ENCODE measurements around the gene FCN1.
A peak's percentile ranks its signal among the peaks of the same experiment; 100 is the strongest.

The FCN1 gene

DNA sequence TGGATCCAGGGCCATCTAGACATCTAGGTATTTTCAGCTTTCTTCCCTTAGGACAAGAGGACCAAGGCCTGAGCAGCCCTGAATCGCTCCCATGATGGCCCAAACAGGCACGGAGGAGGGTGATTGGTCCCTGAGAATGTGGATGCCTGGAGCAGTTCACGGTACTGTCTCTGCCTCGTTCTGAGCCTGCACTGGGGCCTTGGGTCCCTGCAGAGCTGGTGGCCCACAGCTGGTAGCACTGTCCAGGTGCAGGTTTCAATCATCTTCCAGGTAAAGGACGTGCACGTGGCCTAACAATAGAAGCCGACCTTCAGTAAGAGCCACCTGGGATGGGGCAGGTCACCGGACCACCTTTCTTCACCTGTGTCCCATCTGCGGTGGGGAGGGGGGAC lies 19.4 kb upstream of the FCN1 start:
- Histone ChIP-seq H2BK12ac (ENCODE audit: low read length) (no peak overlapping the region), H3K14ac (ENCODE audit: low read length) (no peak overlapping the region), H2BK5ac (ENCODE audit: low read length) (no peak overlapping the region), H3K4me1 (ENCODE audit: control insufficient read depth in 2 of 2, insufficient read depth in 1 of 2, low read depth in 1 of 2, low read length in 2 of 2) (peaks cover 0 to 31% of the 10 kb centered on the region in 2 donors), H3K4me3 (ENCODE audit: low read length in 2 of 2) (no peak overlapping the region), H3K4ac (ENCODE audit: low read length) (no peak overlapping the region), H3K4me2 (ENCODE audit: insufficient read depth, low read length, poor library complexity, severe bottlenecking) (no peak overlapping the region), H2BK120ac (ENCODE audit: low read depth, low read length) (no peak overlapping the region), H2AFZ (ENCODE audit: low read length) (no peak overlapping the region), H3K27me3 (ENCODE audit: control insufficient read depth in 3 of 3, insufficient read depth in 3 of 3, low read depth in 1 of 3, low read length in 3 of 3) (peaks cover 0 to 51% (median 3%) of the 10 kb centered on the region in 3 experiments), H2AK5ac (ENCODE audit: low read depth, low read length) (peak overlapping the region; percentile 4), H3K9me3 (replicated peaks in 1 of 2; ENCODE audit: control insufficient read depth in 2 of 2, insufficient read depth in 1 of 2, low read depth in 1 of 2, low read length in 2 of 2) (no peaks in the 10 kb centered on the region), H3K27ac (replicated peaks; ENCODE audit: low read length) (no peak overlapping the region), H2BK15ac (ENCODE audit: low read length) (no peak overlapping the region), H3K36me3 (replicated peaks in 1 of 2; ENCODE audit: control insufficient read depth in 2 of 2, insufficient read depth in 2 of 2, low read length in 2 of 2) (no peaks in the 10 kb centered on the region), H3K18ac (ENCODE audit: low read length) (peak overlapping the region; percentile 32), H3K23ac (ENCODE audit: low read depth, low read length, poor library complexity) (no peak overlapping the region), H3K9ac (ENCODE audit: low read depth, low read length, poor library complexity) (no peak overlapping the region), H4K8ac (ENCODE audit: low read depth, low read length) (no peak overlapping the region), H3K79me1 (ENCODE audit: low read depth, low read length) (no peaks in the 10 kb centered on the region), H4K91ac (ENCODE audit: low read depth, low read length, poor library complexity) (no peak overlapping the region)
- WGBS, 2 donors (ENCODE audit: extremely low coverage in 2 of 2, insufficient read length in 2 of 2, insufficient replicate concordance in 1 of 2), result no CpG with 5 or more reads among the region's 9 CpGs
- no peak for DNase-seq (ENCODE audit: low spot score)

DNA sequence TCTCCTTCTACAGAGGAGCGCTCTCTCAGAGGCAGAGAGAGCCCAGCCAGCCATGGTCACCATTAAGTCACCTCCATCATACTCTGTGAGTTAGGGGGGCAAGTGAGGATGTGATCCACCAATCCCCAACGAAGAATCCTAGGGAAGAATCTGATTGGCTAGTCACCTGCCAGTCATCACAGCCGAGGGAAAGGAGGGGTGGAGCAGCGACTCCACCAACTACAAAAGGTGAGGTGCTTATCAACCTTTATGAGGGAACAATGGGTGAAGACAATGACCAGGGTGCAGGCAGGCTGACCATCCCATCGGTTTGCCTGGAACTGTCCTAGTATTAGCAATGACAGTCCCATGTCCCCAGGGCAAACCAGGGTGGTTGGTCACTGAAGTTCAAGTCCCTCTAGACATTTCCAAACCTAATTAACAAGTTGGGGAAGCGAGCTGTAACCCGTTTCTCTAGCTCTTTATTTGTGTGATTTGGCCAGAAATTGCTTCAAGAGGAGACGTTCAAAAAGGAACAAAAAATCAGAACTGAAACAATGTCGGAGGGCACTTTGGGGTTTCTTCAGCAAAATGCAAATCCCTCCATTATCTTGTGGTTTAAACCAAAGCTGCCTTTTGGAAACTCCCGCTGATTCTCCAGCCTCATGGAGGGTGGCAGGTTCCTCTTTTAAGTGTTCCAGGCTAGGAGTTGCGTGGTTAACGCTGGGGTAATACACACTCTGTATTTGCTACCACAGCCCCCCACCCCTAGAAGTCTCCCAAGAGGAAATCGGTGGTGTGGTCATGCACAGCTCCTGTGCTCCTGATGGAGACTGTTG lies 18.8 kb upstream of the FCN1 start:
- Histone ChIP-seq H3K4me2 (ENCODE audit: insufficient read depth, low read length, poor library complexity, severe bottlenecking) (no peak overlapping the region), H2BK5ac (ENCODE audit: low read length) (no peak overlapping the region), H3K36me3 (replicated peaks in 1 of 2; ENCODE audit: control insufficient read depth in 2 of 2, insufficient read depth in 2 of 2, low read length in 2 of 2) (no peaks in the 10 kb centered on the region), H3K18ac (ENCODE audit: low read length) (peak overlapping the region; percentile 60), H3K4ac (ENCODE audit: low read length) (no peak overlapping the region), H3K27ac (replicated peaks; ENCODE audit: low read length) (no peak overlapping the region), H2AK5ac (ENCODE audit: low read depth, low read length) (no peak overlapping the region), H3K14ac (ENCODE audit: low read length) (no peak overlapping the region), H4K8ac (ENCODE audit: low read depth, low read length) (no peak overlapping the region), H3K23ac (ENCODE audit: low read depth, low read length, poor library complexity) (no peak overlapping the region), H3K4me1 (ENCODE audit: control insufficient read depth in 2 of 2, insufficient read depth in 1 of 2, low read depth in 1 of 2, low read length in 2 of 2) (peaks cover 0 to 28% of the 10 kb centered on the region in 2 donors), H4K91ac (ENCODE audit: low read depth, low read length, poor library complexity) (no peak overlapping the region), H3K4me3 (ENCODE audit: low read length in 2 of 2) (peak overlapping the region in 1 of 2 donors; percentile 36), H2AFZ (ENCODE audit: low read length) (no peak overlapping the region), H3K79me1 (ENCODE audit: low read depth, low read length) (no peaks in the 10 kb centered on the region), H2BK12ac (ENCODE audit: low read length) (peak overlapping the region; percentile 59), H2BK120ac (ENCODE audit: low read depth, low read length) (no peak overlapping the region), H3K27me3 (ENCODE audit: control insufficient read depth in 3 of 3, insufficient read depth in 3 of 3, low read depth in 1 of 3, low read length in 3 of 3) (peaks cover 0 to 51% (median 3%) of the 10 kb centered on the region in 3 experiments), H3K9me3 (replicated peaks in 1 of 2; ENCODE audit: control insufficient read depth in 2 of 2, insufficient read depth in 1 of 2, low read depth in 1 of 2, low read length in 2 of 2) (no peaks in the 10 kb centered on the region), H2BK15ac (ENCODE audit: low read length) (no peak overlapping the region), H3K9ac (ENCODE audit: low read depth, low read length, poor library complexity) (no peak overlapping the region)
- no peak for DNase-seq (ENCODE audit: low spot score)
- no CpG with 5 or more reads among the region's 13 CpGs for WGBS, 2 donors (ENCODE audit: extremely low coverage in 2 of 2, insufficient read length in 2 of 2, insufficient replicate concordance in 1 of 2)

DNA sequence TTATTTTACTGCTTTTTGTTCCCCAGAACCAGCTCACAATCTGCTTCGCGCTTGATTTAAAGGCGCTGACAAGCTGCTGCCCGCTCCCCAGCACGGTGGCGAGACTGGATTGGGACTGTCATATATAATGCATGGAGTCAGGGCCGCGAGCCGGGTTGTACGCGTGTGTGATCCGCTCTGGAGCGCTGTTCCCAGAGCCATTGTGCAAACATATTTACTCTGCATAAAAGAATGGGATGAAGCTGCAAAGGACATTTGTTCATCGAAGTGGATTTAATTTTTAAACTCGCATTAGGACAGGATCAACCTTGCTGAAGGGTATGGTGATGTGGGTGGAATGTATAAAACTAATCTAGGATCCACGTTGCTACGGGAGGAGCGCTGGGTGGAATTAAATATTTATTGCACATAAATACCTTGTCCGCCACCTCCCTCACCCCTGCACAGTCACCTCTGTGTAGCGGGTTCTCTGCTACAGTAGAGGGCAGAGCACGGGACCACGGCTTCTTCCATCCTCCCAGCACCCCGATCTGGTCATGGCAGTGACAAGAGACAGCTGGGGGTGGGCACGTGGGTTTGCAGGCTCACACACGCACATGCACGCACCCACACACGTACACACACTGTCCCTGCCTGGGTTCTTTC lies 18.1 kb upstream of the FCN1 start:
- H3K27ac ChIP-seq (replicated peaks; ENCODE audit: low read length), result no peak overlapping the region
- no CpG with 5 or more reads among the region's 27 CpGs for WGBS, 2 donors (ENCODE audit: extremely low coverage in 2 of 2, insufficient read length in 2 of 2, insufficient replicate concordance in 1 of 2)

DNA sequence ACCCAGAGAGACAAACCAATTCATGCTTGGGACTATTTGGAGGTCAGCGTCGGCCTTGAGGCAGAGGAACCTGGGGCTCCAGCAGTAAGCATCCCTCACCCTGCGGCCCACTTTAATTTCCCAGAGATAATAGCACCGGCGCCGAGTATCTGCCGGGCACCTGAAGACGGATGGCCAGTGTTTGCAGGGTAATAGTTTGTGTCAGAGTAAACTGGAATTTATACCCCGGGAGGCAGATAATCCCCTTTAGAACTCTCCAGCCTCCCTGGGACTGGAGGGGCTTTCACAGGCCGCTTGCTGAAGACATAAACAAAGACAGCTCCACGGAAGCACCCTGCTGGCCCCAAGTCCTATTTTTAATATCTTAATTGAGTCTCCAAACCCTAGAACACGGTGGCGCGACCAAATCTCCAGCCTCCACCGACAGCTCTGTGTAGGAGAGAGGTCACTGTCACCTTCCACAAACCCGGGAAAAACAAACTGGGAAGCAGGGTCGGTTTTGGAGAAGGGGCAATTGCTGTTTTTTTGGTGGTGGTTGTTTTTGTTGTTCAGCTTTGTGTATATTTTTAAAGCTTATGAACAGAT lies 17.4 kb upstream of the FCN1 start:
- Histone ChIP-seq H3K23ac (ENCODE audit: low read depth, low read length, poor library complexity) (no peak overlapping the region), H2BK12ac (ENCODE audit: low read length) (no peak overlapping the region), H3K18ac (ENCODE audit: low read length) (no peak overlapping the region), H4K91ac (ENCODE audit: low read depth, low read length, poor library complexity) (no peak overlapping the region), H3K36me3 (replicated peaks in 1 of 2; ENCODE audit: control insufficient read depth in 2 of 2, insufficient read depth in 2 of 2, low read length in 2 of 2) (no peaks in the 10 kb centered on the region), H3K79me1 (ENCODE audit: low read depth, low read length) (no peaks in the 10 kb centered on the region), H2BK5ac (ENCODE audit: low read length) (no peak overlapping the region), H4K8ac (ENCODE audit: low read depth, low read length) (no peak overlapping the region), H2BK15ac (ENCODE audit: low read length) (no peak overlapping the region), H3K4ac (ENCODE audit: low read length) (no peak overlapping the region), H2AK5ac (ENCODE audit: low read depth, low read length) (no peak overlapping the region), H3K14ac (ENCODE audit: low read length) (no peak overlapping the region), H3K27me3 (ENCODE audit: control insufficient read depth in 3 of 3, insufficient read depth in 3 of 3, low read depth in 1 of 3, low read length in 3 of 3) (peaks cover 0 to 51% (median 3%) of the 10 kb centered on the region in 3 experiments), H3K4me1 (ENCODE audit: control insufficient read depth in 2 of 2, insufficient read depth in 1 of 2, low read depth in 1 of 2, low read length in 2 of 2) (peaks cover 0 to 26% of the 10 kb centered on the region in 2 donors), H3K27ac (replicated peaks; ENCODE audit: low read length) (peak overlapping the region; percentile 13), H2BK120ac (ENCODE audit: low read depth, low read length) (no peak overlapping the region), H2AFZ (ENCODE audit: low read length) (no peak overlapping the region), H3K4me2 (ENCODE audit: insufficient read depth, low read length, poor library complexity, severe bottlenecking) (no peak overlapping the region), H3K9ac (ENCODE audit: low read depth, low read length, poor library complexity) (no peak overlapping the region), H3K9me3 (replicated peaks in 1 of 2; ENCODE audit: control insufficient read depth in 2 of 2, insufficient read depth in 1 of 2, low read depth in 1 of 2, low read length in 2 of 2) (no peaks in the 10 kb centered on the region), H3K4me3 (ENCODE audit: low read length in 2 of 2) (no peak overlapping the region)
- WGBS, 2 donors (ENCODE audit: extremely low coverage in 2 of 2, insufficient read length in 2 of 2, insufficient replicate concordance in 1 of 2), result no CpG with 5 or more reads among the region's 17 CpGs
- no peak for DNase-seq (ENCODE audit: low spot score)

More for the DNA sequence above, 18.1 kb upstream of the FCN1 start:
- Histone ChIP-seq H3K79me1 (ENCODE audit: low read depth, low read length) (no peaks in the 10 kb centered on the region), H3K4me1 (ENCODE audit: control insufficient read depth in 2 of 2, insufficient read depth in 1 of 2, low read depth in 1 of 2, low read length in 2 of 2) (peaks cover 0 to 28% of the 10 kb centered on the region in 2 donors), H2BK5ac (ENCODE audit: low read length) (no peak overlapping the region), H3K36me3 (replicated peaks in 1 of 2; ENCODE audit: control insufficient read depth in 2 of 2, insufficient read depth in 2 of 2, low read length in 2 of 2) (no peaks in the 10 kb centered on the region), H2BK120ac (ENCODE audit: low read depth, low read length) (no peak overlapping the region), H3K4me2 (ENCODE audit: insufficient read depth, low read length, poor library complexity, severe bottlenecking) (no peak overlapping the region), H3K4ac (ENCODE audit: low read length) (no peak overlapping the region), H3K18ac (ENCODE audit: low read length) (peak overlapping the region; percentile 60), H4K8ac (ENCODE audit: low read depth, low read length) (no peak overlapping the region), H3K23ac (ENCODE audit: low read depth, low read length, poor library complexity) (no peak overlapping the region), H3K14ac (ENCODE audit: low read length) (no peak overlapping the region), H2BK15ac (ENCODE audit: low read length) (no peak overlapping the region), H2BK12ac (ENCODE audit: low read length) (peak overlapping the region; percentile 59), H4K91ac (ENCODE audit: low read depth, low read length, poor library complexity) (no peak overlapping the region), H3K9ac (ENCODE audit: low read depth, low read length, poor library complexity) (no peak overlapping the region), H3K27me3 (ENCODE audit: control insufficient read depth in 3 of 3, insufficient read depth in 3 of 3, low read depth in 1 of 3, low read length in 3 of 3) (peaks cover 0 to 51% (median 3%) of the 10 kb centered on the region in 3 experiments), H2AK5ac (ENCODE audit: low read depth, low read length) (no peak overlapping the region), H3K9me3 (replicated peaks in 1 of 2; ENCODE audit: control insufficient read depth in 2 of 2, insufficient read depth in 1 of 2, low read depth in 1 of 2, low read length in 2 of 2) (no peaks in the 10 kb centered on the region), H2AFZ (ENCODE audit: low read length) (no peak overlapping the region), H3K4me3 (ENCODE audit: low read length in 2 of 2) (peak overlapping the region in 1 of 2 donors; percentile 36)
- no peak for DNase-seq (ENCODE audit: low spot score)

Data from neuronal stem cell (in vitro differentiated cells).